Keratinocyte (primary cell): ENCODE results near the gene IZUMO1R. TPM values are rescaled to one million over a fixed set of nuclear protein-coding genes. Genes with fewer than 3 reads are reported as not detected.

Experiments used
- DNase-seq: peaks from one replicate; pipeline ENCODE4 v3.0.0-alpha.2; 2011; ENCODE audit warnings: low read depth, missing footprints, low spot score
- FAIRE-seq: peaks from 2 replicates; lab custom pipeline; 2011; peaks lifted over from hg19 to GRCh38; lab: Jason Lieb, UNC
- H2AFZ ChIP-seq: 2 replicates; pipeline ENCODE4 v1.6.0; 2012; ENCODE audit warnings: low read length, control low read depth, inconsistent platforms; ENCODE audit not compliant: control insufficient read depth
- H3K27ac ChIP-seq: 2 replicates; pipeline ENCODE4 v1.5.1; 2011; ENCODE audit warnings: low read length; ENCODE audit not compliant: control insufficient read depth, insufficient read depth
- H3K27me3 ChIP-seq: 3 replicates; pipeline ENCODE4 v1.6.0; 2011; ENCODE audit warnings: low read length; ENCODE audit not compliant: control insufficient read depth, insufficient read depth; ENCODE audit errors: extremely low read depth
- H3K36me3 ChIP-seq, 2 experiments: 2 replicates in 1 of 2; 3 replicates in 1 of 2; pipeline ENCODE4 v1.5.1; 2011; ENCODE audit warnings: low read length in 2 of 2, mild to moderate bottlenecking in 1 of 2; ENCODE audit not compliant: control insufficient read depth in 2 of 2, insufficient read depth in 2 of 2; ENCODE audit errors: extremely low read depth in 1 of 2
- H3K4me1 ChIP-seq: 3 replicates; pipeline ENCODE4 v1.5.1; 2011; ENCODE audit warnings: low read length; ENCODE audit not compliant: control insufficient read depth, insufficient read depth; ENCODE audit errors: extremely low read depth
- H3K4me2 ChIP-seq: 3 replicates; pipeline ENCODE4 v1.6.0; 2011; ENCODE audit warnings: low read depth, low read length; ENCODE audit not compliant: control insufficient read depth, insufficient read depth; ENCODE audit errors: extremely low read depth
- H3K4me3 ChIP-seq, 3 experiments: fragments of 200-600 bp in 1 of 3; sonication (generic) in 1 of 3; 2 replicates in 2 of 3; 3 replicates in 1 of 3; pipeline ENCODE4 v1.5.1; 2011 to 2016; ENCODE audit warnings: low read length in 3 of 3, mild to moderate bottlenecking in 3 of 3, control low read depth in 2 of 3, inconsistent platforms in 1 of 3, low read depth in 1 of 3, mixed read lengths in 1 of 3, mixed run types in 1 of 3, moderate library complexity in 1 of 3; ENCODE audit not compliant: control insufficient read depth in 2 of 3, insufficient read depth in 2 of 3; ENCODE audit errors: extremely low read depth in 1 of 3
- H3K79me2 ChIP-seq: 2 replicates; pipeline ENCODE4 v1.6.0; 2012; ENCODE audit warnings: low read length; ENCODE audit not compliant: control insufficient read depth, insufficient read depth
- H3K9ac ChIP-seq: 3 replicates; pipeline ENCODE4 v1.6.0; 2011; ENCODE audit warnings: low read length; ENCODE audit not compliant: control insufficient read depth, insufficient read depth; ENCODE audit errors: extremely low read depth
- H3K9me1 ChIP-seq: 3 replicates; pipeline ENCODE4 v1.6.0; 2011; ENCODE audit warnings: low read length; ENCODE audit not compliant: control insufficient read depth, insufficient read depth; ENCODE audit errors: extremely low read depth
- H3K9me3 ChIP-seq: 2 replicates; pipeline ENCODE4 v1.5.1; 2012; ENCODE audit warnings: low read depth, low read length; ENCODE audit not compliant: control insufficient read depth
- H4K20me1 ChIP-seq: 3 replicates; pipeline ENCODE4 v1.6.0; 2011; ENCODE audit warnings: low read length; ENCODE audit not compliant: control insufficient read depth, insufficient read depth; ENCODE audit errors: extremely low read depth
- EZH2 ChIP-seq: IDR thresholded peaks from one replicate; pipeline ENCODE4 v1.6.1; 2012; ENCODE audit warnings: inconsistent platforms, mild to moderate bottlenecking, low read length, moderate library complexity
- dilution Hi-C: fragments of 300-500 bp; cut with MboI; formaldehyde crosslinking; loops from one replicate; pipeline ENCODE4 v1.7.0; 2020; ENCODE audit warnings: low sequenced_read_pairs; ENCODE audit not compliant: extremely low pct_ligation_motif_present
- polyA plus RNA-seq, 5 experiments: library from polyadenylated mRNA; depleted of rRNA in 3 of 5; stranded (reverse) in 3 of 5; stranded (forward) in 1 of 5; unstranded in 1 of 5; fragments of >200 nt; gene quantifications; 1 replicate in 1 of 5; 2 replicates in 3 of 5; 3 replicates in 1 of 5; pipeline versions ENCODE4 v1.2.1 to v1.2.3, GENCODE V29; 2011 to 2012; ENCODE audit warnings: missing spikeins in 2 of 5, low read depth in 1 of 5, low replicate concordance in 1 of 5
- TF ChIP-seq, protein P1 (sequence below), 3 experiments: IDR thresholded peaks in 1 of 3; conservative IDR thresholded peaks in 1 of 3; optimal IDR thresholded peaks in 1 of 3; 2 replicates in 2 of 3; 3 replicates in 1 of 3; pipeline versions ENCODE3 to v1.5.1; 2011; ENCODE audit warnings: low read length in 3 of 3, mild to moderate bottlenecking in 3 of 3, moderate library complexity in 2 of 3, control low read depth in 1 of 3, inconsistent platforms in 1 of 3; ENCODE audit not compliant: insufficient read depth in 2 of 3; ENCODE audit errors: extremely low read depth in 1 of 3

The IZUMO1R gene
- polyA plus RNA-seq, 1 donor (not counting 4 experiments of a cell fraction or from before 2014, with no cell fraction given), result not detected

DNA sequence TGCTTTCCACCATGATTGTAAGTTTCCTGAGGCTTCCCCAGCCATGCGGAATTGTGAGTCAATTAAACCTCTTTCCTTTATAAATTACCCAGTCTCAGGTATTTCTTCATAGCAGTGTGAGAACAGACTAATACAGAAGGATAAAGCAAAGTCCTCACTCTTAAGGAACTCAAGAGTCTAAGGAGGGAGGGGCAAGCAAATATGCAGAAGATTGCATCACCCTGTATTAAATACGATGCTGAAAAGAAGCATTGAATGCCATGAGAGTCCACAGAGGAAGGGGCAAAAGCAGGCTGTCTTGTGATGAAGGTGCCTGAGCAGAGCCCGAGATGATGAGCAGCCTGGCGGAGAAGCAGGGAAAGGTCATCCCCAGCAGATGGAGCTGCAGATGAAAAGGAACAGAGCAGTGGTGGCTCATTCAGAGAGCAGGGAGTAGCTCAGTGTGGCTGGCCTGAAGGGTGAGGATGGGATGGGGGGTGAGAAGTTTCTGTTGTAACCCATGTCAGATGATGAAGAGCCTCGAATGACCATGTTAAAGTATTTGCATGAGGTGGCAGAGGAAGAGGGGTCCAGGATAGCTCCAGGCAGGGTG lies 6.3 kb upstream of the IZUMO1R start:
- dilution Hi-C loops, result no loop called here
- Histone ChIP-seq H3K9me3 (no peaks in the 10 kb centered on the region), H3K9ac (no peak overlapping the region), H3K27me3 (peaks cover 3% of the 10 kb centered on the region), H4K20me1 (no peaks in the 10 kb centered on the region), H2AFZ (no peak overlapping the region), H3K4me2 (no peak overlapping the region), H3K36me3 (no peaks in the 10 kb centered on the region), H3K27ac (no peak overlapping the region), H3K4me1 (no peaks in the 10 kb centered on the region), H3K4me3 (no peak overlapping the region), H3K9me1 (no peaks in the 10 kb centered on the region), H3K79me2 (no peaks in the 10 kb centered on the region)
- no peak for FAIRE-seq
- no peak for TF ChIP-seq EZH2
- TF ChIP-seq, protein P1, sequence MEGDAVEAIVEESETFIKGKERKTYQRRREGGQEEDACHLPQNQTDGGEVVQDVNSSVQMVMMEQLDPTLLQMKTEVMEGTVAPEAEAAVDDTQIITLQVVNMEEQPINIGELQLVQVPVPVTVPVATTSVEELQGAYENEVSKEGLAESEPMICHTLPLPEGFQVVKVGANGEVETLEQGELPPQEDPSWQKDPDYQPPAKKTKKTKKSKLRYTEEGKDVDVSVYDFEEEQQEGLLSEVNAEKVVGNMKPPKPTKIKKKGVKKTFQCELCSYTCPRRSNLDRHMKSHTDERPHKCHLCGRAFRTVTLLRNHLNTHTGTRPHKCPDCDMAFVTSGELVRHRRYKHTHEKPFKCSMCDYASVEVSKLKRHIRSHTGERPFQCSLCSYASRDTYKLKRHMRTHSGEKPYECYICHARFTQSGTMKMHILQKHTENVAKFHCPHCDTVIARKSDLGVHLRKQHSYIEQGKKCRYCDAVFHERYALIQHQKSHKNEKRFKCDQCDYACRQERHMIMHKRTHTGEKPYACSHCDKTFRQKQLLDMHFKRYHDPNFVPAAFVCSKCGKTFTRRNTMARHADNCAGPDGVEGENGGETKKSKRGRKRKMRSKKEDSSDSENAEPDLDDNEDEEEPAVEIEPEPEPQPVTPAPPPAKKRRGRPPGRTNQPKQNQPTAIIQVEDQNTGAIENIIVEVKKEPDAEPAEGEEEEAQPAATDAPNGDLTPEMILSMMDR (optimal IDR thresholded peaks at IDR 0.05 in 1 of 3, IDR thresholded peaks at IDR 0.05 in 1 of 3, conservative IDR thresholded peaks at IDR 0.05 in 1 of 3; ENCODE audit: extremely low read depth in 1 of 3, insufficient read depth in 2 of 3, low read length in 3 of 3), result peak in 2 of 3 experiments; percentile 6 to 43
- DNase-seq, result no peak

DNA sequence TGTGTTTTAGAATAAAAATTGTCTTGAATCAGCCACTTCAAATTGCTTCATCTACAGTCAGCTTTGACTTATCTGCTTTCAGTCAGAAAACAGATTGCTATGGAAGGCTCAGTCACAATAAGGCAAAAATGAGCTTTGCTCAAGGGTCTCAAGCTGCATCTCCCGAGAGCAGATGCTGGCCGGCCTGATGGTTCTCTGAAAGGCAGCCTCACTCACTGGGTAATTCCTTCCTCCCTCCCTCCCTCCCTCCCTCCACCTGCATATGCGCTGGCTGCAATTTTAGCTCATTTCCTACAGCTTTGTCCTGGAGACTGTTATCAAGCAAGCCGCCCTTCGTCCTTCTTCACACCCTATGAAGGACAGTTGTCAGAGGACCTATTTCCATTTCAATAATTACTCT lies 1.6 kb upstream of the IZUMO1R start:
- Histone ChIP-seq H3K4me1 (peaks cover 8% of the 10 kb centered on the region), H3K9ac (no peak overlapping the region), H3K36me3 (no peaks in the 10 kb centered on the region), H3K79me2 (no peaks in the 10 kb centered on the region), H3K9me1 (no peaks in the 10 kb centered on the region), H3K4me3 (no peak overlapping the region), H4K20me1 (no peaks in the 10 kb centered on the region), H2AFZ (no peak overlapping the region), H3K27ac (no peak overlapping the region), H3K4me2 (no peak overlapping the region), H3K9me3 (no peaks in the 10 kb centered on the region), H3K27me3 (peaks cover 3% of the 10 kb centered on the region)
- dilution Hi-C loops, result no loop called here
- no peak for TF ChIP-seq EZH2
- TF ChIP-seq, protein P1 (optimal IDR thresholded peaks at IDR 0.05 in 1 of 3, IDR thresholded peaks at IDR 0.05 in 1 of 3, conservative IDR thresholded peaks at IDR 0.05 in 1 of 3; ENCODE audit: extremely low read depth in 1 of 3, insufficient read depth in 2 of 3, low read length in 3 of 3), result no peak
- no peak for DNase-seq
- FAIRE-seq, result no peak
